K562 (cell line): ENCODE measurements around the gene HSPB6. TPM values are rescaled to one million over a fixed set of nuclear protein-coding genes. Genes with fewer than 3 reads are reported as not detected.
A peak's percentile ranks its signal among the peaks of the same experiment; 100 is the strongest.

Experiments
- AFF1 ChIP-seq, 2 experiments: fragments of 450-650 bp; IDR thresholded peaks; 2 replicates each; pipeline ENCODE4 v1.6.1; 2018; ENCODE audit warnings: mild to moderate bottlenecking in 2 of 2, low read depth in 1 of 2; ENCODE audit not compliant: partially characterized antibody in 2 of 2
- CBFB ChIP-seq: sonication (generic); formaldehyde crosslinking; IDR thresholded peaks from 2 replicates; pipeline ENCODE4 v1.4.0; 2020; ENCODE audit warnings: mild to moderate bottlenecking, missing genetic modification reagents
- E2F6 ChIP-seq, 2 experiments: IDR thresholded peaks; 2 replicates each; pipeline ENCODE4 v1.6.1; 2011; ENCODE audit warnings: borderline replicate concordance in 1 of 2, control low read depth in 1 of 2, low read depth in 1 of 2, low read length in 1 of 2, mild to moderate bottlenecking in 1 of 2, mixed read lengths in 1 of 2, moderate library complexity in 1 of 2; ENCODE audit not compliant: insufficient read depth in 1 of 2, insufficient read length in 1 of 2, poor library complexity in 1 of 2, severe bottlenecking in 1 of 2; ENCODE audit errors: extremely low read depth in 1 of 2
- ELF2 ChIP-seq: fragments of 250-450 bp; sonication (Bioruptor Pico); IDR thresholded peaks from 2 replicates; pipeline ENCODE4 v1.5.0; 2021; ENCODE audit warnings: mild to moderate bottlenecking
- HDAC3 ChIP-seq: fragments of 450-650 bp; IDR thresholded peaks from 2 replicates; pipeline ENCODE4 v1.6.1; 2018; ENCODE audit warnings: borderline replicate concordance, mild to moderate bottlenecking, moderate library complexity; ENCODE audit not compliant: partially characterized antibody
- HIVEP1 ChIP-seq: fragments of 250-450 bp; sonication (Bioruptor Pico); IDR thresholded peaks from 2 replicates; pipeline ENCODE4 v1.4.0; 2020; ENCODE audit warnings: mild to moderate bottlenecking
- KLF6 ChIP-seq: fragments of 250-450 bp; sonication (Bioruptor Pico); IDR thresholded peaks from 2 replicates; pipeline ENCODE4 v1.4.0; 2020; ENCODE audit warnings: mild to moderate bottlenecking, moderate library complexity, borderline replicate concordance
- NFYB ChIP-seq: IDR thresholded peaks from 2 replicates; pipeline ENCODE4 v1.6.1; 2011; ENCODE audit warnings: mild to moderate bottlenecking, moderate library complexity; ENCODE audit not compliant: insufficient read length; ENCODE audit errors: extremely low read depth
- NR3C1 ChIP-seq: sonication (generic); formaldehyde crosslinking; IDR thresholded peaks from 2 replicates; pipeline ENCODE4 v1.8.1; 2022; ENCODE audit warnings: missing genetic modification reagents
- OTX1 ChIP-seq: fragments of 450-650 bp; formaldehyde crosslinking; IDR thresholded peaks from 2 replicates; pipeline ENCODE4 v1.4.0; 2022; ENCODE audit warnings: mild to moderate bottlenecking
- RAD51 ChIP-seq: fragments of 450-650 bp; IDR thresholded peaks from 2 replicates; pipeline ENCODE4 v1.7.1; 2016; ENCODE audit warnings: low read depth, mild to moderate bottlenecking, borderline replicate concordance
- RBM39 ChIP-seq: fragments of 200-400 bp; formaldehyde crosslinking; optimal IDR thresholded peaks from 2 replicates; pipeline ENCODE3; 2018; ENCODE audit warnings: low read depth, low read length
- SRSF1 ChIP-seq: fragments of 200-400 bp; formaldehyde crosslinking; IDR thresholded peaks from 2 replicates; pipeline ENCODE4 v1.6.1; 2017; ENCODE audit warnings: mild to moderate bottlenecking, low read depth, low read length, moderate library complexity
- TCF7L2 ChIP-seq: fragments of 150-350 bp; IDR thresholded peaks from 2 replicates; pipeline ENCODE4 v1.6.1; 2016; ENCODE audit warnings: low read depth, mild to moderate bottlenecking, low read length, moderate library complexity
- ZBTB1 ChIP-seq: sonication (generic); formaldehyde crosslinking; IDR thresholded peaks from 2 replicates; pipeline ENCODE4 v1.8.1; 2023; ENCODE audit warnings: missing genetic modification reagents, low read depth, mild to moderate bottlenecking, borderline replicate concordance
- polyA plus RNA-seq, 8 experiments: library from polyadenylated mRNA; depleted of rRNA in 4 of 8; stranded (reverse) in 5 of 8; unstranded in 3 of 8; fragments of >200 nt; fragmentation: Nextera tagmentation in 2 of 8; fragmentation: Illumina TruSeq in 1 of 8; extraction: Ambion mirVana in 2 of 8; extraction: Trizol in 1 of 8; gene quantifications; 2 replicates each; pipeline versions ENCODE4 v1.2.1 to v1.2.3, GENCODE V29; 2011 to 2014; ENCODE audit warnings: inconsistent platforms in 1 of 8, missing spikeins in 1 of 8
- total RNA-seq, 7 experiments: library from RNA; depleted of rRNA in 6 of 7; stranded (reverse); fragments of >200 nt in 6 of 7; fragmentation: Illumina TruSeq in 2 of 7; extraction: Trizol in 2 of 7; gene quantifications; 2 replicates each; pipeline versions ENCODE4 v1.2.1 to v1.2.3, GENCODE V29; 2011 to 2021; ENCODE audit warnings: low replicate concordance in 1 of 7
- TF ChIP-seq, protein P1 (sequence below): sonication (generic); formaldehyde crosslinking; IDR thresholded peaks from 2 replicates; pipeline ENCODE4 v1.8.1; 2022; ENCODE audit warnings: missing genetic modification reagents
- TF ChIP-seq, protein P2 (sequence below): fragments of 250-450 bp; sonication (Bioruptor Pico); IDR thresholded peaks from 2 replicates; pipeline ENCODE4 v1.5.0; 2021; ENCODE audit warnings: mild to moderate bottlenecking, borderline replicate concordance

HSPB6 gene
- total and polyA plus RNA-seq, 9 of the 15 experiments (the other 6 are each of a cell fraction or from before 2014, with no cell fraction given): 0.55 TPM; not detected in 8

- TF ChIP-seq E2F6 (IDR thresholded peaks at IDR 0.05; ENCODE audit: borderline replicate concordance in 1 of 2, extremely low read depth in 1 of 2, insufficient read depth in 1 of 2, insufficient read length in 1 of 2, low read depth in 1 of 2, low read length in 1 of 2, poor library complexity in 1 of 2, severe bottlenecking in 1 of 2) (peak; percentile 58 to 64), TCF7L2 (no peak), NFYB (peak; percentile 37), RAD51 (no peak), HDAC3 (no peak), AFF1 (IDR thresholded peaks at IDR 0.05; ENCODE audit: low read depth in 1 of 2, partially characterized antibody in 2 of 2) (no peak), KLF6 (no peak), CBFB (CRISPR knock-in tag) (no peak), HIVEP1 (CRISPR knock-in tag) (no peak), OTX1 (CRISPR knock-in tag) (no peak), ZBTB1 (CRISPR knock-in tag) (no peak), RBM39 (peak; percentile 67), ELF2 (CRISPR knock-in tag) (0 out of 2 replicates have a peak, but pooled peaks have one; percentile 31), NR3C1 (CRISPR knock-in tag) (no peak), SRSF1 (no peak)
- TF ChIP-seq, protein P1, sequence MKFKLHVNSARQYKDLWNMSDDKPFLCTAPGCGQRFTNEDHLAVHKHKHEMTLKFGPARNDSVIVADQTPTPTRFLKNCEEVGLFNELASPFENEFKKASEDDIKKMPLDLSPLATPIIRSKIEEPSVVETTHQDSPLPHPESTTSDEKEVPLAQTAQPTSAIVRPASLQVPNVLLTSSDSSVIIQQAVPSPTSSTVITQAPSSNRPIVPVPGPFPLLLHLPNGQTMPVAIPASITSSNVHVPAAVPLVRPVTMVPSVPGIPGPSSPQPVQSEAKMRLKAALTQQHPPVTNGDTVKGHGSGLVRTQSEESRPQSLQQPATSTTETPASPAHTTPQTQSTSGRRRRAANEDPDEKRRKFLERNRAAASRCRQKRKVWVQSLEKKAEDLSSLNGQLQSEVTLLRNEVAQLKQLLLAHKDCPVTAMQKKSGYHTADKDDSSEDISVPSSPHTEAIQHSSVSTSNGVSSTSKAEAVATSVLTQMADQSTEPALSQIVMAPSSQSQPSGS (CRISPR knock-in tag): no peak
- TF ChIP-seq, protein P2, sequence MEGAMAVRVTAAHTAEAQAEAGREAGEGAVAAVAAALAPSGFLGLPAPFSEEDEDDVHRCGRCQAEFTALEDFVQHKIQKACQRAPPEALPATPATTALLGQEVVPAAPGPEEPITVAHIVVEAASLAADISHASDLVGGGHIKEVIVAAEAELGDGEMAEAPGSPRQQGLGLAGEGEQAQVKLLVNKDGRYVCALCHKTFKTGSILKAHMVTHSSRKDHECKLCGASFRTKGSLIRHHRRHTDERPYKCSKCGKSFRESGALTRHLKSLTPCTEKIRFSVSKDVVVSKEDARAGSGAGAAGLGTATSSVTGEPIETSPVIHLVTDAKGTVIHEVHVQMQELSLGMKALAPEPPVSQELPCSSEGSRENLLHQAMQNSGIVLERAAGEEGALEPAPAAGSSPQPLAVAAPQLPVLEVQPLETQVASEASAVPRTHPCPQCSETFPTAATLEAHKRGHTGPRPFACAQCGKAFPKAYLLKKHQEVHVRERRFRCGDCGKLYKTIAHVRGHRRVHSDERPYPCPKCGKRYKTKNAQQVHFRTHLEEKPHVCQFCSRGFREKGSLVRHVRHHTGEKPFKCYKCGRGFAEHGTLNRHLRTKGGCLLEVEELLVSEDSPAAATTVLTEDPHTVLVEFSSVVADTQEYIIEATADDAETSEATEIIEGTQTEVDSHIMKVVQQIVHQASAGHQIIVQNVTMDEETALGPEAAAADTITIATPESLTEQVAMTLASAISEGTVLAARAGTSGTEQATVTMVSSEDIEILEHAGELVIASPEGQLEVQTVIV: no peak
Observed at GRCh38 chr19:35740423-35741202, 16.2 kb downstream of the HSPB6 start (continued).
